GM10847 (cell line): Measurements from ENCODE around the gene EYS.

Experiments used
- POLR2A ChIP-seq: IDR thresholded peaks from 2 replicates; pipeline ENCODE4 v1.6.1; 2011; ENCODE audit not compliant: insufficient read length; ENCODE audit errors: extremely low read depth

EYS gene

DNA sequence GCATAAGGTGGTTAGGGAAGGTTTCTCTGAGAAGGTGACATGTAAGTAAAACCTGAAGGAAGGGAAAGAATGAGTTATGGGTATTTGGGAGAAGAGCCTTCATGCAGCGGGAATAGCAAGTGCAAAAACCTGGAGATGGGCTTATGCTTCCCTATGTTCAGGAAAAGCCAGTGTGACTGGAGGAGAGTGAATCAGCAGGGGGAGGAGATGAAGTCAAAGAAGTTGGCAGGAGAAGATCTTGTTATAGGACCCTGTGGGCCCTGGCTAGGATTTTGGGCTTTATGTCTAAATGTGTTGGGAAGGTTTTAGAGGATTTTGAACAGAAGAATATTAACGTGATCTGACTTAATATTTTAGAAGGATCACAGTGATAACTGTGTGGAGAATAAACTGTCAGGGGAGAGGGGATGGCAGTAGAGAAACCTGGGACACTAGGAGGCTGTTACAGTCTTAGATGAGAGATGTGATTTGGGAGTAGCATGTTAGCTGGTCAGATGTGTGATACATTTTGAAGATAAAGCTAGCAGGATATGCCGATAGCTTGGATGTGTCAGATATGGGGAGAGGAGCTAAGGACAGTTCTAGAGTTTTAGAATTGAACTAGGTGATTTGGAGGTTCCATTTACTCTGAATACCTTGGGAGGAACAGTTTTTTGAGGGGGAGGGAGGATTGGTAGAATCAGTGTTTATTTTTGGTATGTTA lies 2030.5 kb downstream of the EYS start:
- no peak for TF ChIP-seq POLR2A

DNA sequence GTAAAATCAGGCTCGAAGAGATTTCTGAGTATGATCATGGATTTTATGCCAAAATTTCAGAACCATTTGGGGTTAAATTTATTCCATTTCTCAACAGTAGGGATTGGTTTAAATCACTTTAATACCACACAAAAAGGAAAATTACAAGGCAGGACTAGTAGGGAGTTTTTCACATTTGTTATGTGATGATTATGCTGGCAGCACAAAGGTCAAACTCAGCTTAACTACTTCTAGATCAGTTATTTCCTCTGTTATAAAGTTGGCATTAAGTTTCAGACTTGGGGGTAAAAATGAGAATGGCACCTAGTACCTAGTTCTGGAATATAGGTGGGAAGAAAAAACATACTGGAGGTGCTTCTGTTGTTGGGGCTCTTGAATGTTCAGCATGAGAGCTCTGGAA lies 2031.9 kb downstream of the EYS start:
- no peak for TF ChIP-seq POLR2A

DNA sequence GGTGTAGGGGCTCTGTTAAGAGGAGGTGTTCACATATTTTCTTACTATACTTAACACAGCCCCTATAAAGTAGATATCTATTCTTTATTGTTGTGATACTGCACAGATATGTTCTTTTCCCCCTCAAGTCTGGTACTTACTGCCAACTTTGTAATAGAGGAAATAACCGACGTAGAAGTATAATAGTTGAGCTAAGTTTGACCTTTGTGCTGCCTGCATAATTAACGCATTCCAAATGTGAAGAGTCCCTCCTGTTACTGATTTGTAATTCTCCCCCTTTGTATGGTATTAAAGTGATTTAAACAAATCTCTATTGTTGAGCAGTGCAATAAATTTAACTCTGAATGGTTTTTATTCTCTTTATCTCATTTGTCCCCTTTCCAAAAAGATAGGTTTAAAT lies 2032.4 kb downstream of the EYS start:
- no peak for TF ChIP-seq POLR2A

DNA sequence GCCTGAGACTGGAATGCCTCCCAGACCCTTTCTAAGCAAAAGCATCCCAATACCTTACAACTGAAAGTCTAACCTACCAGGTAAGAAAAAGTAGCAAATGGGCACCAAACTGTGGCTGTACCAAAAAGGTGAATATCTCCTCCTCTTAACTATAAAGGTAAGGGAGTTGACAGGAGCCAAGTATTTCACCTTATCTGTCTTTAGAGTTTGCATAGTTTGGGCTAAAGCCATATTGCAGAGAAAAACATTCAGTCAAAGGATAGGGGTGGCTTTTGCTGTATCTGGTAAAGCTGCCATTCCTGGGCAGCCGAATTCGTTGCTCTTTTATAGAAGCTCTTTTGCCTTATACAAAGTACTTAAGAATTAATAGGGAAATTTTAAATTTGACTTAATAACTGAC lies 2033.3 kb downstream of the EYS start:
- no peak for TF ChIP-seq POLR2A

DNA sequence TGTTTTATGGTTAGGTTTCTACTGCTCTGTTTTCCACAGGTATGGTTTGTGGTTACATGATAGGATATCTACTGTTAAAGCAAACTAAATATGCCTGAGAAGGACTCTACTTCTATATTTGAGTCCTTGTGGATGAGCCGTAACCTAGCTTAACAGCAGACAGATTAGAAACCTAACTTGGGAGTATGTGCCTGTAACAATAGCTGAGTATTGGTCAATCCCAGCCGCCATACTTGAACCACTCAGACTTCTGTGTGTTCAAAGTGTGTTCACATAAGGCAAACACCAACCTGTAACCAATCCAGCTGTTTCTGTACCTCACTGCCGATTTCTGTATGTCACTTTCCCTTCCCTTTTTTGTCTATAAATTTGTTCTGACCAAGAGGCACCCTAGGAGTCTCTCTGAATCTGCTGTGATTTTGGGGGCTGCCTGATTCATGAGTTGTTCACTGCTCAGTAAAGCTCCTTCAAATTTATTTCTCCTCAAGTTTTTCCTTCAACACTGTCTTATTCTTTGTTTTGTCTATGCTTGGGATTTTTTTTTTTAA lies 2034.4 kb downstream of the EYS start:
- no peak for TF ChIP-seq POLR2A

DNA sequence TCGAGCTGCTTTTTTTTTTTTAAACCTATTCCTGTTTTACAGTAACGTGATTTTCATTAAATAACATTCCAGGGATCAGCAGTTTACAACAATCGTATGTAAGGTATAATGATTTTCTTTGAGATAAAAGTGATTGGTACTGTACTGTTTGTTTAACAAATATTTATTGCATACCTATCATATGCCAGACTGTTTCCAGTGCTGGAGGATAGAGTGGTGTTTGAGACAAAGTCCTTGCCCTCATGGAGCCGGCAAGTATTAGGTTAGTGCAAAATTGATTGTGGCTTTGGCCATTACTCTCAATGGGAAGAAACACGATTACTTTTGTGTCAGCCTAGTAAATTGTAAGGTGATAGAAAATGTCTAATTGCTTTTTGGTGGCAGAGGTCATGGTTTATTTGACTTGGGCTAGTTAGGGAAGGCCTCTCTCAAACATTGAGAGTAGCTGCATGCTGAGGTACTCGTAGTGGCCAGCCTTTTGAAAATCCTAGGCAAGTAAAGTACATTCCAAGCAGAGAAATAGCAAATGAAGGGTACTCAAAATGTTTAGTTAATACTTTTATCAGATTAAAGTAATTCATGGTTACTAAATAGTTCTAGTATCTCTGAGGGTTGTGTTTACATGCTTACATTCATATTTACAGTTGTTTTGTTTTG lies 2035.8 kb downstream of the EYS start:
- no peak for TF ChIP-seq POLR2A
